K562 (cell line): ENCODE measurements around the gene IGIP. TPM values are rescaled to one million over a fixed set of nuclear protein-coding genes. Genes with fewer than 3 reads are reported as not detected.

Source experiments
- HDAC8 ChIP-seq: fragments of 450-650 bp; IDR thresholded peaks from 2 replicates; pipeline ENCODE4 v1.6.1; 2016; ENCODE audit warnings: mild to moderate bottlenecking, missing genetic modification characterization, moderate library complexity, missing compliant biosample characterization
- KAT8 ChIP-seq: fragments of 450-650 bp; IDR thresholded peaks from 2 replicates; pipeline ENCODE4 v1.6.1; 2016; ENCODE audit warnings: low read depth, mild to moderate bottlenecking
- MGA ChIP-seq: fragments of 450-650 bp; IDR thresholded peaks from 2 replicates; pipeline ENCODE4 v1.6.1; 2016; ENCODE audit warnings: mild to moderate bottlenecking, moderate library complexity
- NR2F6 ChIP-seq: fragments of 450-650 bp; formaldehyde crosslinking; IDR thresholded peaks from 2 replicates; pipeline ENCODE4 v1.4.0; 2020; ENCODE audit warnings: mild to moderate bottlenecking
- POLR2H ChIP-seq: IDR thresholded peaks from 2 replicates; pipeline ENCODE4 v1.6.1; 2016; ENCODE audit warnings: missing genetic modification characterization, low read depth, mild to moderate bottlenecking, control low read depth, missing compliant biosample characterization, moderate library complexity
- RB1 ChIP-seq: fragments of 450-650 bp; IDR thresholded peaks from 2 replicates; pipeline ENCODE4 v1.6.1; 2017; ENCODE audit warnings: low read depth, mild to moderate bottlenecking
- RFX1 ChIP-seq: fragments of 450-650 bp; IDR thresholded peaks from 2 replicates; pipeline ENCODE4 v1.6.1; 2016; ENCODE audit warnings: mild to moderate bottlenecking, moderate library complexity
- ZNF395 ChIP-seq: fragments of 200-800 bp; sonication (Bioruptor generic); IDR thresholded peaks from 2 replicates; pipeline ENCODE4 v1.6.1; 2017; ENCODE audit warnings: missing genetic modification characterization, missing compliant biosample characterization
- polyA plus RNA-seq, 8 experiments: library from polyadenylated mRNA; depleted of rRNA in 4 of 8; stranded (reverse) in 5 of 8; unstranded in 3 of 8; fragments of >200 nt; fragmentation: Nextera tagmentation in 2 of 8; fragmentation: Illumina TruSeq in 1 of 8; extraction: Ambion mirVana in 2 of 8; extraction: Trizol in 1 of 8; gene quantifications; 2 replicates each; pipeline versions ENCODE4 v1.2.1 to v1.2.3, GENCODE V29; 2011 to 2014; ENCODE audit warnings: inconsistent platforms in 1 of 8, missing spikeins in 1 of 8
- total RNA-seq, 7 experiments: library from RNA; depleted of rRNA in 6 of 7; stranded (reverse); fragments of >200 nt in 6 of 7; fragmentation: Illumina TruSeq in 2 of 7; extraction: Trizol in 2 of 7; gene quantifications; 2 replicates each; pipeline versions ENCODE4 v1.2.1 to v1.2.3, GENCODE V29; 2011 to 2021; ENCODE audit warnings: low replicate concordance in 1 of 7
- TF ChIP-seq, protein P1 (sequence below): sonication (generic); formaldehyde crosslinking; IDR thresholded peaks from 2 replicates; pipeline ENCODE4 v1.8.0; 2022; ENCODE audit warnings: mild to moderate bottlenecking, missing genetic modification reagents

The IGIP gene
- total and polyA plus RNA-seq, 9 of the 15 experiments (the other 6 are each of a cell fraction or from before 2014, with no cell fraction given) = 0.52 to 1.6 (median 1.2) TPM

DNA sequence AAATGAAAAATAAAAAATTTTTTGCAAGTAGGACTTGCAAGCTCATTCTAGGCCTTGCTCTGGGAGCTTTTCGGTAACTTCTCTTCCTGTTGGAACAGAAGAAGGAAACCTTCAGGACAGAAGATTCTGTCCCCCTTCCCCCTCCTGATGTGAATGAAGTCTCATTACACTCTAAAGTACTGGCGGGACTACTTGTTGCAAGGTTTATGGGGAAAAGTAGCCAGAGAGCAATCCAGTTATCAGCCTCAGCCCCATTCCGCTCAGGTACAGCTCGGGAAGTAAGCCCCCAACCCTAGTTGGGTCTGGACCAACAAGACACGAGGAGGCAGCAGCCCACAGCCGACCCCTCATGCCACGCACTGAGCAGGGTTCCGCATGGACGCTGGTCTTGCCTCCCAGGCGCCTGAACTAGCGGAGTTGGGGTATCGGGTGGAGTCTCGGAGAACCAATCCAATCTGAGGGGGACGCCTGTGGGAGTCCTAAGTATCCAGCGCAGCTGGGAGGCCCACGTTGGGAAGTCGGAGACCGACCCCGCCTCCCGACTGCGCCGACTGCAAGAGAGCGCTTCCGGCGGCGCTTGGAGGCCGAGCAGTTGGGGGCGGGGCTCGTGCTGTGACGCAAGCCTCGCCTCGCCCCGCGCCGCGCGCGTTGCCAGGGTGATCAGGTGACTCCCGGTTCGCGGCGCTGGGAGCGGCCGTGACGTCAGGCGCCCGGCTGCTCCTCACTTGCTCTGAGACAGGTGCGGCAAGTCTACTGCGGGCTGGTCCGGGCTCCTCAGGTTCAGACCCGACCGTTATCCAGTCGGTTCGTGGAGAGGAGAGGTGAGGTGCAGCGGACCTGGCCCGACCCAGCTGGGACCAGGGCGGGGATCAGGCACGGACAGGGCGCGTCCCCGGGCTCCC, 49.0 kb downstream of the IGIP start, which contains the start of gene CYSTM1 (continued):
- TF ChIP-seq MGA (no peak), RFX1 (peak; percentile 92), RB1 (peak; percentile 83), ZNF395 (CRISPR knock-in tag) (peak; percentile 81; the same call in 1 of the 2 replicates), NR2F6 (CRISPR knock-in tag) (no peak), KAT8 (no peak), POLR2H (tag) (peak; percentile 59; the same call in 1 of the 2 replicates), HDAC8 (tag) (0 out of 2 replicates have a peak, but pooled peaks have one; percentile 31)
- TF ChIP-seq, protein P1, sequence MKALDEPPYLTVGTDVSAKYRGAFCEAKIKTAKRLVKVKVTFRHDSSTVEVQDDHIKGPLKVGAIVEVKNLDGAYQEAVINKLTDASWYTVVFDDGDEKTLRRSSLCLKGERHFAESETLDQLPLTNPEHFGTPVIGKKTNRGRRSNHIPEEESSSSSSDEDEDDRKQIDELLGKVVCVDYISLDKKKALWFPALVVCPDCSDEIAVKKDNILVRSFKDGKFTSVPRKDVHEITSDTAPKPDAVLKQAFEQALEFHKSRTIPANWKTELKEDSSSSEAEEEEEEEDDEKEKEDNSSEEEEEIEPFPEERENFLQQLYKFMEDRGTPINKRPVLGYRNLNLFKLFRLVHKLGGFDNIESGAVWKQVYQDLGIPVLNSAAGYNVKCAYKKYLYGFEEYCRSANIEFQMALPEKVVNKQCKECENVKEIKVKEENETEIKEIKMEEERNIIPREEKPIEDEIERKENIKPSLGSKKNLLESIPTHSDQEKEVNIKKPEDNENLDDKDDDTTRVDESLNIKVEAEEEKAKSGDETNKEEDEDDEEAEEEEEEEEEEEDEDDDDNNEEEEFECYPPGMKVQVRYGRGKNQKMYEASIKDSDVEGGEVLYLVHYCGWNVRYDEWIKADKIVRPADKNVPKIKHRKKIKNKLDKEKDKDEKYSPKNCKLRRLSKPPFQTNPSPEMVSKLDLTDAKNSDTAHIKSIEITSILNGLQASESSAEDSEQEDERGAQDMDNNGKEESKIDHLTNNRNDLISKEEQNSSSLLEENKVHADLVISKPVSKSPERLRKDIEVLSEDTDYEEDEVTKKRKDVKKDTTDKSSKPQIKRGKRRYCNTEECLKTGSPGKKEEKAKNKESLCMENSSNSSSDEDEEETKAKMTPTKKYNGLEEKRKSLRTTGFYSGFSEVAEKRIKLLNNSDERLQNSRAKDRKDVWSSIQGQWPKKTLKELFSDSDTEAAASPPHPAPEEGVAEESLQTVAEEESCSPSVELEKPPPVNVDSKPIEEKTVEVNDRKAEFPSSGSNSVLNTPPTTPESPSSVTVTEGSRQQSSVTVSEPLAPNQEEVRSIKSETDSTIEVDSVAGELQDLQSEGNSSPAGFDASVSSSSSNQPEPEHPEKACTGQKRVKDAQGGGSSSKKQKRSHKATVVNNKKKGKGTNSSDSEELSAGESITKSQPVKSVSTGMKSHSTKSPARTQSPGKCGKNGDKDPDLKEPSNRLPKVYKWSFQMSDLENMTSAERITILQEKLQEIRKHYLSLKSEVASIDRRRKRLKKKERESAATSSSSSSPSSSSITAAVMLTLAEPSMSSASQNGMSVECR = peak; percentile 67; the same call in 1 of the 2 replicates
